Measurements from ENCODE around the gene MCMBP. TPM values are rescaled to one million over a fixed set of nuclear protein-coding genes. Genes with fewer than 3 reads are reported as not detected.
"Not testable (repeated sequence)": the region's sequence is repeated elsewhere in the genome, so short reads cannot be mapped to it uniquely, and the experiment has no call there.

The MCMBP gene
- total RNA-seq, 1 donor from 2014 or later: 43.4 TPM

- peaks cover 13% of the 10 kb centered on the region for H3K36me3 ChIP-seq (ENCODE audit: control insufficient read depth, insufficient read depth, low read length)
- FAIRE-seq: no peak
- TF ChIP-seq CTCF (IDR thresholded peaks at IDR 0.05; ENCODE audit: insufficient read depth, low read length, severe bottlenecking): no peak
These were observed 35.5 kb upstream of the MCMBP start for GRCh38 chr10:119908166-119908565.

GRCh38 chr10:119907695-119908094 is 35.1 kb upstream of the MCMBP start:
- H3K4me3 ChIP-seq (ENCODE audit: low read depth, low read length); H3K27me3 ChIP-seq (ENCODE audit: control insufficient read depth, insufficient read depth, low read length); DNase-seq (ENCODE audit: low read depth); FAIRE-seq: not testable (repeated sequence)
- H3K36me3 ChIP-seq (ENCODE audit: control insufficient read depth, insufficient read depth, low read length): peaks cover 13% of the 10 kb centered on the region

More at GRCh38 chr10:119908166-119908565, 35.5 kb upstream of the MCMBP start:
- Histone ChIP-seq H3K27me3 (ENCODE audit: control insufficient read depth, insufficient read depth, low read length) (no peaks in the 10 kb centered on the region), H3K4me3 (ENCODE audit: low read depth, low read length) (no peak overlapping the region)
- no peak for DNase-seq (ENCODE audit: low read depth)

GRCh38 chr10:119903946-119904666 is 31.5 kb upstream of the MCMBP start:
- no peak for DNase-seq (ENCODE audit: low read depth)
- H3K4me3 ChIP-seq (ENCODE audit: low read depth, low read length): no peak overlapping the region
- peaks cover 14% of the 10 kb centered on the region for H3K36me3 ChIP-seq (ENCODE audit: control insufficient read depth, insufficient read depth, low read length)
- no peak for TF ChIP-seq CTCF (IDR thresholded peaks at IDR 0.05; ENCODE audit: insufficient read depth, low read length, severe bottlenecking)
- no peak for FAIRE-seq
- H3K27me3 ChIP-seq (ENCODE audit: control insufficient read depth, insufficient read depth, low read length): no peaks in the 10 kb centered on the region

- no peak overlapping the region for H3K4me3 ChIP-seq (ENCODE audit: low read depth, low read length)
- H3K27me3 ChIP-seq (ENCODE audit: control insufficient read depth, insufficient read depth, low read length): no peaks in the 10 kb centered on the region
- peaks cover 11% of the 10 kb centered on the region for H3K36me3 ChIP-seq (ENCODE audit: control insufficient read depth, insufficient read depth, low read length)
- FAIRE-seq: no peak
- no peak for TF ChIP-seq CTCF (IDR thresholded peaks at IDR 0.05; ENCODE audit: insufficient read depth, low read length, severe bottlenecking)
- DNase-seq (ENCODE audit: low read depth): no peak
These were observed 25.9 kb upstream of the MCMBP start for GRCh38 chr10:119898577-119898976.

- Histone ChIP-seq H3K27me3 (ENCODE audit: control insufficient read depth, insufficient read depth, low read length) (no peaks in the 10 kb centered on the region), H3K36me3 (ENCODE audit: control insufficient read depth, insufficient read depth, low read length) (peaks cover 9% of the 10 kb centered on the region), H3K4me3 (ENCODE audit: low read depth, low read length) (no peak overlapping the region)
- peak; percentile 15 for DNase-seq (ENCODE audit: low read depth)
- no peak for FAIRE-seq
- TF ChIP-seq CTCF (IDR thresholded peaks at IDR 0.05; ENCODE audit: insufficient read depth, low read length, severe bottlenecking): no peak
These were observed 24.5 kb upstream of the MCMBP start for GRCh38 chr10:119896937-119897770.

GRCh38 chr10:119896061-119896655 is 23.5 kb upstream of the MCMBP start:
- Histone ChIP-seq H3K27me3 (ENCODE audit: control insufficient read depth, insufficient read depth, low read length) (no peaks in the 10 kb centered on the region), H3K4me3 (ENCODE audit: low read depth, low read length) (no peak overlapping the region), H3K36me3 (ENCODE audit: control insufficient read depth, insufficient read depth, low read length) (peaks cover 8% of the 10 kb centered on the region)
- DNase-seq (ENCODE audit: low read depth): peak; percentile 95
- no peak for FAIRE-seq
- no peak for TF ChIP-seq CTCF (IDR thresholded peaks at IDR 0.05; ENCODE audit: insufficient read depth, low read length, severe bottlenecking)
